ENCODE data around the gene UQCC5. TPM values are rescaled to one million over a fixed set of nuclear protein-coding genes. Genes with fewer than 3 reads are reported as not detected.

UQCC5 gene
- polyA plus RNA-seq, 1 donor from 2014 or later: 20.5 TPM

GRCh38 chr3:52503788-52504424 is 32.5 kb upstream of the UQCC5 start:
- no peak for TF ChIP-seq EZH2 (IDR thresholded peaks at IDR 0.05; ENCODE audit: borderline replicate concordance, insufficient read depth, low read length, poor library complexity, severe bottlenecking)
- no peak for TF ChIP-seq EP300 (conservative IDR thresholded peaks at IDR 0.05; ENCODE audit: poor library complexity, severe bottlenecking)
- TF ChIP-seq SMC3 (conservative IDR thresholded peaks at IDR 0.05; ENCODE audit: poor library complexity): no peak
- no peak for TF ChIP-seq POLR2AphosphoS5 (IDR thresholded peaks at IDR 0.05)
- no peak for TF ChIP-seq REST (IDR thresholded peaks at IDR 0.05; ENCODE audit: borderline replicate concordance)
- no peak for TF ChIP-seq CTCF (IDR thresholded peaks at IDR 0.05; ENCODE audit: poor library complexity, severe bottlenecking)
- TF ChIP-seq TAF1 (IDR thresholded peaks at IDR 0.05; ENCODE audit: low read depth): no peak
- TF ChIP-seq RAD21 (conservative IDR thresholded peaks at IDR 0.05): no peak
- TF ChIP-seq MXI1 (conservative IDR thresholded peaks at IDR 0.05; ENCODE audit: poor library complexity, severe bottlenecking): no peak
- Histone ChIP-seq H3K36me3 (ENCODE audit: insufficient read depth, low read length) (no peaks in the 10 kb centered on the region), H3K4me3 (ENCODE audit: low read length) (no peak overlapping the region), H3K27ac (ENCODE audit: low read length) (no peak overlapping the region), H3K79me2 (replicated peaks; ENCODE audit: insufficient read depth, low read length) (no peaks in the 10 kb centered on the region), H3K9me2 (ENCODE audit: insufficient read depth, low read length) (no peaks in the 10 kb centered on the region), H3K4me2 (ENCODE audit: low read length) (no peak overlapping the region), H3F3A (ENCODE audit: insufficient read depth, low read length, poor library complexity, severe bottlenecking) (no peaks in the 10 kb centered on the region), H2AFZ (ENCODE audit: low read depth, low read length) (no peak overlapping the region), H3K9ac (ENCODE audit: low read length) (no peak overlapping the region), H3K9me3 (ENCODE audit: low read length) (no peaks in the 10 kb centered on the region), H3K27me3 (ENCODE audit: insufficient read depth, low read depth, low read length) (no peaks in the 10 kb centered on the region), H4K20me1 (ENCODE audit: insufficient read depth) (no peaks in the 10 kb centered on the region)

DNA sequence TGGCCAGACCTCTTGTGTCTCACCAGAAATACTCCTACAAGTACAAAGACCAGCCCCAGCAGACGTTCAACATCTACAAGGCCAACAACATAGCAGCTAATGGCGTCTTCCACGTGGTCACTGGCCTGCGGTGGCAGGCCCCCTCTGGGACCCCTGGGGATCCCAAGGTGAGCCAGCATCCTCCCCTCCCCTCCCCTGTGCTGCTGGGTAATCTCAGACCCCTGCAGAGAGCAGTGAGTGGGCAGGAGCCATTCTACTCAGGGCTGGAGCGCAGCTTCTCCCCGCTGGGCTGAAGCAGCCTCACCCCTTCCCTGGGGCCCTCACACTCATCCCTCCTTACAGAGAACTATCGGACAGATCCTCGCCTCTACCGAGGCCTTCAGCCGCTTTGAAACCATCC is 31.4 kb upstream of the UQCC5 start:
- no peak overlapping the region for H3K9ac ChIP-seq (ENCODE audit: low read length)
- no peaks in the 10 kb centered on the region for H3K9me2 ChIP-seq (ENCODE audit: insufficient read depth, low read length)
- H3K4me2 ChIP-seq (ENCODE audit: low read length): no peak overlapping the region
- no peak overlapping the region for H2AFZ ChIP-seq (ENCODE audit: low read depth, low read length)
- no peaks in the 10 kb centered on the region for H3K9me3 ChIP-seq (ENCODE audit: low read length)
- H3F3A ChIP-seq (ENCODE audit: insufficient read depth, low read length, poor library complexity, severe bottlenecking): no peaks in the 10 kb centered on the region
- H4K20me1 ChIP-seq (ENCODE audit: insufficient read depth): no peaks in the 10 kb centered on the region
- no peak overlapping the region for H3K27ac ChIP-seq (ENCODE audit: low read length)
- H3K4me3 ChIP-seq (ENCODE audit: low read length): no peak overlapping the region
- no peaks in the 10 kb centered on the region for H3K36me3 ChIP-seq (ENCODE audit: insufficient read depth, low read length)
- H3K79me2 ChIP-seq (replicated peaks; ENCODE audit: insufficient read depth, low read length): no peaks in the 10 kb centered on the region
- no peaks in the 10 kb centered on the region for H3K27me3 ChIP-seq (ENCODE audit: insufficient read depth, low read depth, low read length)
- TF ChIP-seq CTCF (IDR thresholded peaks at IDR 0.05; ENCODE audit: poor library complexity, severe bottlenecking) (no peak), EZH2 (IDR thresholded peaks at IDR 0.05; ENCODE audit: borderline replicate concordance, insufficient read depth, low read length, poor library complexity, severe bottlenecking) (no peak), POLR2AphosphoS5 (IDR thresholded peaks at IDR 0.05) (no peak), TAF1 (IDR thresholded peaks at IDR 0.05; ENCODE audit: low read depth) (no peak), MXI1 (conservative IDR thresholded peaks at IDR 0.05; ENCODE audit: poor library complexity, severe bottlenecking) (no peak), SMC3 (conservative IDR thresholded peaks at IDR 0.05; ENCODE audit: poor library complexity) (no peak)
